HT-29 (cell line): ENCODE results near the gene GRID2IP. TPM values are rescaled to one million over a fixed set of nuclear protein-coding genes. Genes with fewer than 3 reads are reported as not detected.

ENCODE experiments used
- DNase-seq: peaks from one replicate; pipeline ENCODE4 v3.0.0-alpha.2; 2015; ENCODE audit warnings: low spot score
- total RNA-seq: library from RNA; depleted of rRNA; stranded (reverse); fragments of >200 nt; shearing (Covaris generic); gene quantifications from 2 replicates; pipeline ENCODE4 v1.2.3, GENCODE V29; 2014

The GRID2IP gene
- total RNA-seq, 1 experiment from 2014 or later: not detected

DNA sequence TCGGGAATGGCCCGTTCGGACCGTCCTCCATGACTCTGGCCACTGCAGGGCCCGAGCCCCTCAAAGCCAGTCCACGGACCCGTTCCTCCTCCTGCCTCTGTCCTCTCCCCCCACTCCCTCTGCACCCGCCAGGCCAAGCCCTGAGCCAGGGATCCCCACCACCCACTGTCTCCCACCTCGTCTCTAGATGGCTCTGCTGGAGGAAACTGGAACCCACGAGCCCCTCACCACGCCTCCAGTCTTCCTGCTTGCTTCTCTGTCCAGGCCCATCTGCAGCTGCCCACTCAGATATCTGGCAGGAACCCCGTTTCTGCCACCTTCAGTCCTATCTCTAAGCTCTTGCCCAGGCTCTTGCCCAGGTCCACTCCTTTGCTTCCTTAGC lies 24.3 kb downstream of the GRID2IP start:
- DNase-seq: no peak

DNA sequence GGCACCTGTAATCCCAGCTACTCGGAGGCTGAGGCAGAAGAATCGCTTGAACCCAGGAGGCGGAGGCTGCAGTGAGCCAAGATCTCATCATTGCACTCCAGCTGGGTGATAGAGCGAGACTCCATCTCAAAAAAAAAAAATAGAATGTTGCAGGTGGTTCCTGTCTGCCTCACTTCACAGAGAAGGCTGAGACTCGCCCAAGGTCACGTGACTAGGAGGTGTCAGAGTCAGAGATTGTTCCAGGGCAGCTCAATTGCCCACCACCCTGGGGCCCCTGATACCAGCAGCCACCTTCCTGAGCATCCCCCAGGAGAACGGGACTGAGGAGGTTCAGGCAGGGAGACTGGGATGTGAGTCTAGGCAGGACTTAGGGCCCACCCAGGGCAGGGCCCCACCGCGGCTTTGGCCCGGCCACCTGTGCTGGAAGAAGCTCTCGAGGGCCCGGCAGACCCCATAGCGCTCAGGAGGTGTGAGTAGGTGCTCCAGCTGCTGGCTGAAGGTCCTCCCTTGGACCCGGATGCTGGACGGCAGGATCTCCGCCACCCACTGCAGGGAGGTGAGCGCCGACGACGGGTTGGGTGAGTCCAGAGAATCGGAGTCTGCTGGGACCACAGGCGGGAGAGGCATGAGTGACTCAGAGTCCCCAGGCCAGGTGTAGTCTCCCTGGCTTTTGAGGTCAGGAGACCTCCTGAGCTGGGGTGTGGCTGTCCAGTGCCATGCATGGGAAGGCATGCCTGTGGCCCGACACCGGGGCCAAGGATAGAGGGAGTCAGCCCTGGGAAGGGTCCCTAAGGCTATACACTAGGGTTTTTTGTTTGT lies 30.9 kb downstream of the GRID2IP start:
- no peak for DNase-seq

DNA sequence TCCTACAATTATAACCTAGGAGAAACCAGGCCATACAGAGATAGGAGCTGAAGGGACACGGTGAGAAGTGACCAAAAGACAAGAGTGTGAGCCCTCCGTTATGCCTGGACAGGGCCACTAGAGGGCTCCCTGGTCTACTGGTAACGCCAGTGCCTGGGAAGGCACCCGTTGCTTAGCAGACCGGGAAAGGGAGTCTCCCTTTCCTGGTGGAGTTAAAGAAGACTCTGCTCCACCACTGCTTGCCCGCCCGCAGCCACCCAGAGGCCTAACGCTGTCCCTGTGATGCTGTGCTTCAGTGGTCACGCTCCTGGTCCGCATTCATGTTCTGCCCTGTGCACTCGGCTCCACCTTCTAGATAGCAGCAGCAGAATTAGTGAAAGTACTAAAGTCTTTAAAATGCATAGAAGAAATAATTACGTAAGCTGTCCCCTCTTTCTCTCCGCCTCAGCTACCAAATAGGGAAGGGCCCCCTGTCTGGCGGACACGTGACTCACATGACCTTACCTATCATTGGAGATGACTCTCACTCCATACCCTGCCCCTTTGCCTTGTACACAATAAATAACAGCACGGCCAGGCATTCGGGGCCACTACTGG lies 34.8 kb downstream of the GRID2IP start:
- DNase-seq: peak; percentile 94

DNA sequence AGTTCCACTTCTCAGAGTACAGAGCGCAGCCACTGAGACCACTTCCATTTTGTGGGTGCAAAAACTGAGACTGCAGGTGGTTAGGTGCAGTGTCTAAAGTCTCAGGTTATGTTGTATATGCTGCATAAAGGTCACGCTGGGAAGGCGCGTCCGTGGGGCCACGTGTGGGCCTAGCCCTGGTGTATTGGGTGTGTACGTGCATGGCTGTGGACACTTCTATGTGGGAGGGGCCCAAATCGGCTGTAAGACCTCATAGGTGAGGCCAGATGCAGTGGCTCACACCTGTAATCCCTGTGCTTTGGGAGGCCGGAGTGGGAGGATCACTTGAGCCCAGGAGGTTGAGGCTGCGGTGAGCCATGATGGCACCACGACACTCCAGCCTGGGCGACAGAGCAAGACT lies 37.7 kb downstream of the GRID2IP start:
- DNase-seq: no peak

DNA sequence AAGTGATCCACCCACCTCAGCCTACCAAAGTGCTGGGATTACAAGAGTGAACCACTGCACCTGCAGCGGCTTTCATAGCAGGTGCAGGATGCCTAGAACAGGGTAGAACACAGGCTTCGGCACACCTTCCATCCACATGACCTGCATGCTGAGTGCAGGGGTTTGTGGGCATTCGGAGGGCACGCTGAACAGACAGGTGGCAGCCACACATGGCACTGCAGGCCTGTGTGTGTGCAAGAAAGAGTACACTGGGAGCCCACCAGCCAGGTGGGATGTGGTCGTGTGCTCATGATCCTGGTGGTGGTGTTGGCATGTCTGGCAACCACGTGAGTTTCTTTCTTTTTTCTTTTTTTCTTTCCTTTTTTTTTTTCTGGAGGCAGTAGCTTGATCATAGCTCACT lies 38.4 kb downstream of the GRID2IP start:
- no peak for DNase-seq

DNA sequence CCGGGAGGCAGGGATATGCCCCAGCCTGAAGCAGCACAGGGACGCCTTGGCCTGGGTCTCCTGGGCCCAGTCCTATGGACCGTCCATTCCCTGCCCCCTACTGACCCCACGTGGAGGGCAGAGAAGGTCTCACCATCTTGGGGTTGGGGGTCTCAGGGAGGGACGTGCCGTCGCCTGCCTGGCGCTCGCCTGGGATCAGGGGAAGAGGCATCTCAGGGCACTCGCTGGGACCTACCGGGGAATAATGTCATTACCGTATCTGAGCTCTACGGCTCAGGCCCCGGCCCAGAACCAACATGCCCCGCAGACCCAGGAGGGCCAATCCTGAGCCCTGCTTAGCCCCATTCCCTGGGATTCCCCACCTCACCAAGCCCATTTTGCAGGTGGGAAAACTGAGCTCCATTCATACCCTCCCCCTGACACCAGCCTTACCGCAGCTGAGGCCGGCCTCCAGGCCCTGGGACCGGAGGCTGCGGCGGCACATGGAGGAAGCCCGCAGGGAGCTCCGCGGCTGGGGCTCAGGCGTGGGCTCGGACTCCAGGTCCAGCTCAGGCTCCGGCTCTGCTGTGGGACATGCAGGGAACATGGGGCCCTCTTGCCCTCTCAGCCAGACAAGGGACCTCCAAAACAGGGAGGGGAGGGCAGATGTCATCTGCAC lies 40.7 kb downstream of the GRID2IP start:
- DNase-seq: no peak

DNA sequence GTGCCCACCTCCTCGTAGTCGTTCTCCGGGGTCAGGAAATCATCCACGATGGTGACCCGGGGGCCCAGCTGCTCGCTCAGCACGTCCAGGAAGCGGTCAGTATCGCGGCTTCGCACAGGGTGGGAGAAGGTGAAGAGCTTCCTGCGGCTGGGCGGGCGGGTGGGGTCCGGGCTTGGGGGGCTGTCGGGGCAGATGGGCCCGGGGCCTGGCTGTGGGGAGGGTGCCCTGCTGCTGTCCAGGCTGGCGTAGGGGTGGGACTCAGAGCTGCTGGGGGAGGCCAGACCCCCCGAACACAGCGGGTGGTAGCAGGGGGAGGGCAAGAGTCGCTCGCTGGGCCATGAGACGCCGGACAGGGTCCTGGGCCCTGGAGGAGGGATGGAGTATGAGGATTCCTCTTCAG lies 42.3 kb downstream of the GRID2IP start:
- no peak for DNase-seq

DNA sequence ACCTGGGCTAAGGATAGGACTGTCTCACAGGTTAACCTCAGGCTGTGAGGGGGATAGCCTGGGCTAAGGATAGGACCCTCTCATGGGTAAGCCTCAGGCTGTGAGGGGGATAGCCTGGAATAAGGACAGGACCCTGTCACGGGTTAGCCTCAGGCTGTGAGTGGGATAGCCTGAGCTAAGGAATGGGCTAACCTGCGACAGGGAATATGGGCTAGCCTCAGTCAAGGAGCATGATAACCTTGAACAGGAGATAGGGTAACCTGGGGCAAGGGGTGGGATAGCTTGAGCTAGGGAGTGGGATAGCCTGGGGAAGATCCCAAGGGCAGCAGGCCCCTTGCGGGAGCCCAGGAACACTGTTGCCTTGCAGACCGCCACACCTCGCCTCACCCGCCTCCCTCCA lies 42.7 kb downstream of the GRID2IP start:
- no peak for DNase-seq

DNA sequence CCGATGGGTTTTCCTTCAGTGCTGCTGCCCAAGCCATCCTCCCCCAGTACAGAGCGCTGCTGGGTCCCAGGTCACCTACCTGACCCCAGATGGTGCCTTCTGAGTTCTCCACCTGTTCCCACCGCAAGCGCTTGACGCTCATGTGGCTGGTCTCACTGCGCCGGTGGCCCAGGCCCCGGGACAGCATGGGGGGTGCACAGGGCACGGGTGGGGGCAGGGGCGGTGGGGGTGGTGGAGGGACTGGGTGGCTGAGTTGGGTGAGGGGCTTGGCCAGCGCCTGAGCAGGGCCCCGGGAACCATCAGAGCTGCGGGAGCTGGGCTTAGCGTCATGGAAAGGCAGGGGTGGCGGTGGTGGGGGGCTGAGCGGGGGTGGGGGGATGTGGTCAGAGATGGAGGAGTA lies 43.4 kb downstream of the GRID2IP start:
- DNase-seq: no peak

DNA sequence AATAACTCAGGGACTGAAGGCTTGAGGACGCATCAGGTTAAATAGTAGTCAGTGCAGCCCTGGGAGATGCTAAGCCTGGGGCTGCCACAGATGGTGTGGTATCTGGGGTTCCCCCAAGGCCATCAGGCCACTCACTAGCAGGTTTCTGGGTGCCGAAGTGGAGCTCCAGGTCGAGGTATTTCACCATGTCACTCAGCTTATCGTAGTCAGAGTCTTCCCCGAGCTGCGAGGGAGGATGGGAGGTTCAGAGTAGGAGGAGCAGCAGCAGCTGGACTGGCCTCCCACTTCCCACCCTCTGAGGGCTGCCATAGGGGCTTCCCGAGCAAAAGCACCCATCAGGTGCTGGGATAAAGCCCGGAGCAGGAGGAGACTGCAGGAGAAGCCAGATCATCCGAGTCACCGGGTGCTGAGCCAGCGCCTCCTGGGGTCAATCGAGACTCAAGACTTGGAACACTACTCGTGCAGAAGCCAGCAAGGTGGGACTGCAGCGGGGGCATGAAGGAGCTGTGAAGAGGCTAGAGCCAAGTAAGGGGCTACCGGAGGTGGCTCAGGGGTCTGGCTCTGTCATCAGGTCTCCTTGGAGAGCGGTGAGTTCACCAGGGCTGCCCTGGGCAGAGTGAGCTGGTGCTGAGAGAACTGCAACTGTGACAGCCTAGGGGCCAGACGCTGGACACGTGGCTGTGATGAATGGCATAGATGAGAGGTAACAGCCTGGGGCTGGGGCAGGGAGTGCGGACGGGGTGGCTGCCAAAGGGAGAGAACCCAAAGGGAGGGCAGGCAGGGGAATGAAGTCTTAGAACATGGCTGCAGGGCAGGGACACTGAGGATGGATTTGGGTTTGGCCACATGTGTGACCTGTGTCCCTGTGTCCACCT lies 45.3 kb downstream of the GRID2IP start:
- no peak for DNase-seq

DNA sequence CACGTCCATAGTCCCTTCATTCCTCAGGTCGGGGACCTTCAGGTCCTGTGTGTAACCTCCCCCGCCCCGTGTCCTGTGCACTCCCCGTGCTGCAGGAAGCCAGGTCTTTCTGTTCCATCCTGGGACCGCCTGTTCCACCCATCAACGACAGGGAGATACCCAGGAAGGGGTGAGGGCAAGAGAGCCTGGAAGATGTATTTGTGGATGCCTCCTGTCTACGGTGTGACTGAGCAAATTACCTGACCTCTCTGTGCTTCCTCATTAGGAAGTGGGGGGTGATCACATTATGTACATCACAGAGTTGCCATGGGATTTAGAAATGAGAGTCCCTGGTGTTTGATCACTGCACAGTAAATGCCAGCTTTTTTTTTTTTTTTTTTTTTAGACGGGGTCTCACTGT lies 46.3 kb downstream of the GRID2IP start:
- no peak for DNase-seq

DNA sequence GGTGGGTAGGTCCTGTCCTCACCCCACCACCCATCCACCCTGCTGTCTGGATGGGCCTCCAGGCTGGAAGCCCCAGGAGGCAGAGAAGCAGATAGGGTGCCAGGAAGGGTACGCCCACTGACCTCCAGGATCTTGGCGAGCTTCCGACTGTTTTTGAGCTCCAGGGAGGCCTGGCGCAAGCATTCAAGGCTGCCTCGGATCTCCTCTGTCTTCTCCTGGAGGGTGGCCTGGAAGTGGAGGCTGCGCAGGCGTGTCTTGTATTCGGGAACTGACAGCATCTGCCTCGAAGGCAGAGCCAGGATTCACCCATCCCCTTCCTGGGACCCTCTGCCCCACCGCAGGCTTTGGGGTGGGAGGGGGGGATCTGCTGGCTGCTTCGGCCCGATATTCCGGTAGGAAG lies 48.4 kb downstream of the GRID2IP start:
- no peak for DNase-seq

DNA sequence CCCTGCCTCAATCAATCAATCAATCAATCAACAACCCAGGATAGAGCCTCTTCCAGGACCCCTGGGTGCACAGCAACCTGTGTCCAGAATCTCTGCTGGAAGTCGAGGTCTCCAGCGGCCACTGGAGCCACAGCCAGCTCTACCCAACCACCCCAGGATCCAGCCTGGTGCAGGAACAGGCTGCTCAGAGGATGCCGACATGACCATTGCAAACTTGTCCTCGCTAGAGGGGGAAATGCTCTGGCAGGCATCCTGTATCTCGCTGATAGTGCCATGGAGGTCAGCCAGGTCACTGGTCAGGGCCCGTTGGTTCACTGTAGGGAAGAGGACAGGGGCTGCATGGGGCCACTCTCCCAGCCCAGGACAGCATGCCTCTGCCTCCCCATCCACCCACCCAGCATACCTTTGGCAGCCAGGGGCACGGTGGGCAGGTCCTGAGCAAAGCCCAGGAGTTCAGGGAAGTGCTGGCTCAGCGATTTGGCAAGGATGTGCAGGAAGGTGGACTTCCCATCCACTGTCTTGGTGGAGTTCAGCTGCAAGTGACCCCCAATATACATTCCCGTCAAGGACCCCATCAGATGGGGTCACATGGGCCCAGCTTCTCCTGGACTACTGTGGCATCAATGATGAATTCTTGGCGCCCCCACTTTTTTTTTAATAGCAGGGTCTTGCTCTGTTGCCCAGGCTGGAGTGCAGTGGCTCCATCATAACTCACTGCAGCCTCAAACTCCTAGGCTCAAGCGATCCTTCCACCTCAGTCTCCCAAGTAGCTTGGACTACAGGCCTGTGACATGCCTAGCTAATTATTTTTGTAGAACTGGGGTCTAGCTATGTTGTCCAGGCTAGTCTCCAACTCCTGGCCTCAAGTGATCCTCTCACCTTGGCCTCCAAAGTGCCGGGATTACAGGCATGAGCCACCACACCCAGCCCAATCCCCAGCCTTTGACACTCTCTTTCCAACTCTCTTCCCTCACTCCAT lies 49.4 kb downstream of the GRID2IP start:
- DNase-seq: no peak

DNA sequence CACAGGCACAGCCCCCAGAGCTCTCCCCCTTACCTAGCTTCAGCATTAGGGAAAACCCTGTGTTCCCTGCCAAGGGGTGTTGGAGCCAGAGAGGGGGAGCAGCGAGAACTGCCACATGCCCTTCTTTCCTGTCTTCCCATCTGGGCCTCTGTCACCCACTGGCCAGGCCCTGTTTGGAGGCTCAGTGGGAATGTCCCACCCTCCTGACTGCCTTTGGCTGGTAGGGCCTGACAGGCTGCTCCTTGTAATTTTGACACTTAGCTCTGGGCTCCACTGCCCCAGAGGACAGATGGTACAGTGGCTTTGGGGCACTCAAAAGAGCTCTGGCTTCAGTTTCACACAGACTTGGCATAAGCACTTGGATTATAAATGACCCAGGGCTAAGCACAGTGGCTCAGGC lies 50.6 kb downstream of the GRID2IP start:
- DNase-seq: no peak

DNA sequence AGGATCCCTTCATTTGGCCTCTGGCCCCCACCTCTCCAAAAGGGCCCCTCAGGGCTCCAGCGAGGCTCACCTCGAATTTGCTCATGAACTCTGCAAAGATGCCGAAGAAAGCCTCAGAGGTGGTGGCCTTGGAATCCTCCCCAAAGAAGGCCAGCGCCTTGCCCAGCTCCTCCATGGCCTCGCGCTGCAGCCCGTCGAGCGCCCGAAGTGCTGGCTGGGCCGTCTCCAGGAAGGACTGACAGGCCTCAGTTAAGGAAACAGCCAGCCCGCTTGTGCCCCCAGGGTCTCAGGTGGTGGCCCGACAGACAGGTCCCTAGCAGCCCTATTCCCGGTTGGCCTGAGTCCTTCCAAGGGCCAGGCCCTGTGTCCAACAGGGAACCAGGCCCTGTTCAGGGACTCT lies 53.3 kb downstream of the GRID2IP start:
- no peak for DNase-seq

DNA sequence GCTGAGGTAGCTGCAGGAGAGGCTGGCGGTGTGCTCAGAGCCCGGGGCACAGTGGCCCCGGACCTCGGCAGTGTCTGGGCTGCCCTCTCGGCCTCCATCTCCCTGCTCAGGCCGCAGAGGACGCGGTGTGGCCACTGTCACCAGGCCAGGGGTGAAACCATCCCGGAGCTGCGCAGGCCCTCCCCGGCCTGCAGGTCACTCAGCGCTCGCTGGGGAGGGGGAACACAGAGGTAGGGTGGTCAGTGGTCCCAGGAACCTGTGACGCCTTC lies 53.7 kb downstream of the GRID2IP start:
- no peak for DNase-seq

DNA sequence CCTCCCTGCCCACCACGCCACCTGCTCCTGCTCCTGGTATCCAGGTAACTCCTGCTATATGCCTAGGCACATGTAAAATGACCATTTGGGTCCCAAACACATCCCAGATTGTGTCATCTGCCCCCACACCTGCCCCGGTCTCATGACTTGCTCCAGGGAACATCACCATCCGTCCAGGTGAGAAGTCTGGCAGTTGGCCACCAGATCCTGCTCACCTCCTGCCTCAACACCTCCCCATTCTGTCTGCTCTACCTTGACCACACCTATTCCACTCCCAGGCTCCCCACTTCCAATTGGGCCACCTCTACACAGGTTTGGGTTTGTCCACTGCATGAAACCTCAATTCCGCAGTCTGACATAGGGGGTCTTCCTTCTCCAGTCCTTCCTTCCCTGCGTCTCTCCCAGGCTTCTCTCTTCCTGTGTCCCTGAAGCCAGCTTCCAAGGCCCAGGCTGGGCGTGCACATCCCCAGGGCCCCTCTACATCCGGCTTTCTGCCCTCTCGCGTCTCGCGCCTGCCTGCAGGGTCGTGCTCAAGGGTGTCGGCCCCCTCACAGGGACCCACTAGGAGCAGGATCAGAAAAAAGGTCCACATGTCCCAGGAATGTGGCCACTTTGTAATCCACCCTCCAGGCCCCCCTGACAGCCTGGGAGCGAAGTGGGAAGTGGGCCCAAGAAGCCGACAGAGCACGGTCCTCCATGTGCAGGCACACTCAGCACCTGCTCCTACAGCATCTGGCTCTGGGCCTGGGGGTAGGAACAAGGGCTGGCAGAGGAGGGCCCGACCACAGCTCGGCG lies 54.2 kb downstream of the GRID2IP start:
- DNase-seq: no peak

DNA sequence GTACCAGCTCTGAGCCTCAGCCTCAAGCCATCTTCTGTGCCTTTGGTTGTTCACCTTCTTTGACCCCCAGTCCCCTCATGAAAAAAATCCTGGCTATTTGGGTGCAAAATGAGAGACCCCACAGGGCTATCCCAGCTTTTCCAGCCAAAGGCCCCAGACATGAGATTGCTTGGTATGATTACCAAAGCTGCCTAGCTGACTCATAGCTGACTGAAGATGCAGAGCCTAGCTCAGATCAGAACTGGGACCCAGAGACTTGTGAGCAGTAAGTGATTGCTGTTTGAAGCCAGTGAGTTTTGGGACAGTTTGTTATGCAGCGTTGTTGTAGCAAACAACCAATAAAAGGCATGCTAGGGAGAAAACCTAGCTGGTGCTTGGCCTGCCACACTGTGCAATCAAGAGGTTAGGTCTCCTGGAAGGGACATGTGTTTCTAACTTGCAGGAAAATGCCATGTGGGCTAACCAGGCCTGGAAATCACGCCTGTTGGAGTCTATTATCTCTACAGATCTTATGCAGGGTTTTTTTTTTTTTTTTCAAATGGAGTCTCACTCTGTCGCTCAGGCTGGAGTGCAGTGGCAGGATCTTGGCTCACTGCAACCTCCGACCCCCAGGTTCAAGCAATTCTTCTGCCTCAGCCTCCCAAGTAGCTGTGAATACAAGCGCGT lies 55.5 kb downstream of the GRID2IP start:
- no peak for DNase-seq

DNA sequence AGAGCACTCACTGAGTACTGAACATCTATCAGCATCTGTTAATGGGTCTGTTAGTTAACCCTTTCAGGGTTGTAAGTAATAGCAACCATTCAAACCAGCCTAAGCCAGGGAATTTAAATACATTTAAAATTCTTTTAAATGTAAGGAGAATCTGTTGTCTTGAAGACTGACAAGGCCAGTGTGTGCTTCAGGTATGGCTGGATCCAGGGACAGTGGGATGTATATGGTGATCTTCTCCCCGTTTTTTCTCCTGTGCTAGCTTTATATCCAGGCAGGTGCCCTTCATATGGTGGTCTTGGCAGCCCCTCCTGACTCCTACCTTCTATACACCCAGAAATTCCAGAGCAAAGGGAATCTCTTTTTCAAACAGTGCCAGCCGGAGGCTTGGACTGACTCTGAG lies 56.9 kb downstream of the GRID2IP start:
- DNase-seq: no peak

DNA sequence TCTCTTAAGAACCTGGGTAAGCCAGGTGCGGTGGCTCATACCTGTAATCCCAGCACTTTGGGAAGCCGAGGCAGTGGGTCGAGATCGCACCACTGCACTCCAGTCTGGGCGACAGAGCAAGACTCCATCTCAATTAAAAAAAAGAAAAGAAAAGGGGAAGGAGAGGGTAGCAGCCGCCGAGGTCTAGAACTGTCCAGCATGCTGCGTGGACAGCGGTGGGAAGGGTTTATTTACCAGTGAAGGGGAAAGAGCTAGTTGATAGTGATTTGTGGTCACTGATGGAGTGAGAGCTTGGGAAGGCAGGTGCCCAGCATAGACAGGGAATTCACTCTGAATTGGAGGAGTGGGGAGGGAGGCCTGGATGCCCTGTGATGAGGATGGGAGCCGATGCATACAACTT lies 60.1 kb downstream of the GRID2IP start:
- DNase-seq: no peak
